Measurements from ENCODE around the gene MRPL11. TPM values are rescaled to one million over a fixed set of nuclear protein-coding genes. Genes with fewer than 3 reads are reported as not detected.

Gene MRPL11
- total RNA-seq, 5 donors from 2014 or later (not counting 1 experiment from before 2014, with no cell fraction given) = 23.5 to 29.4 (median 27.2) TPM

DNA sequence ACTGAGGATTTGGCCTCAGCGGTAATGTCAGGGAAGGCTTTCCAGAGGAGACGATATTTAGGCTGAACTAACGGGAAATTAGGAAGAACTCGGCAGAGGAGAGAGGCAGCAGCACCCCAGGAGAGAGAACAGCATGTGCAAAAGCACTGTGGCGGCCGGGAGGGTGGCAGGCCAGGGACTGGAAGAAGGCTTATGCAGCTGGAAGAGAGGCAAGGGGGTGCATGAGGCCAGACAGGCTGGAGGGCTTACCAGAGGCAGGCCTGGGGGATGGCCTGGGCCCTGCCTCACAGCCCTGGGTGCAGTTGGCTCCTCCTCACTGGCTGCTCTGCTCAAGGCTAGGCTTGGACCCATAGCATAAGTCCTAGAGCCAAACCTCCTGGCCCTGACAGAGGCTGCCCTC is 25.5 kb downstream of the MRPL11 start:
- H3K4me1 ChIP-seq (ENCODE audit: control insufficient read depth in 1 of 2, extremely low read depth in 1 of 2, insufficient read depth in 2 of 2, low read length in 2 of 2) = peaks cover 0 to 15% of the 10 kb centered on the region in 2 experiments
- no peaks in the 10 kb centered on the region for H3K36me3 ChIP-seq (ENCODE audit: control insufficient read depth in 2 of 2, extremely low read depth in 1 of 2, insufficient read depth in 1 of 2, low read length in 1 of 2)
- Mint-ChIP-seq H3K27ac (no peak overlapping the region), H3K9me3 (peaks cover 0 to 5% (median 0%) of the 10 kb centered on the region in 3 donors), H3K27me3 (peaks cover 54 to 65% of the 10 kb centered on the region in 2 donors), H3K36me3 (no peaks in the 10 kb centered on the region), H3K4me1 (peaks cover 2 to 6% (median 5%) of the 10 kb centered on the region in 3 donors), H3K4me3 (no peak overlapping the region)
- CTCF ChIA-PET = no interaction called here
- 85% methylated on average over 6 of the region's 6 CpGs for WGBS (ENCODE audit: insufficient coverage)
- no peak overlapping the region for H3K4me3 ChIP-seq (ENCODE audit: control insufficient read depth in 1 of 2, extremely low read depth in 1 of 2, low read length in 1 of 2)
- ATAC-seq (replicated peaks in 1 of 4) (no peak), DNase-seq (no peak)
- POLR2A ChIA-PET = no interaction called here
- H3K27me3 ChIP-seq (replicated peaks in 1 of 2; ENCODE audit: control insufficient read depth in 2 of 2, extremely low read depth in 1 of 2, insufficient read depth in 2 of 2, low read length in 1 of 2) = peaks cover 3 to 84% of the 10 kb centered on the region in 2 experiments
- no peak overlapping the region for H3K27ac ChIP-seq (ENCODE audit: low read length)
- H3K9me3 ChIP-seq = no peaks in the 10 kb centered on the region

DNA sequence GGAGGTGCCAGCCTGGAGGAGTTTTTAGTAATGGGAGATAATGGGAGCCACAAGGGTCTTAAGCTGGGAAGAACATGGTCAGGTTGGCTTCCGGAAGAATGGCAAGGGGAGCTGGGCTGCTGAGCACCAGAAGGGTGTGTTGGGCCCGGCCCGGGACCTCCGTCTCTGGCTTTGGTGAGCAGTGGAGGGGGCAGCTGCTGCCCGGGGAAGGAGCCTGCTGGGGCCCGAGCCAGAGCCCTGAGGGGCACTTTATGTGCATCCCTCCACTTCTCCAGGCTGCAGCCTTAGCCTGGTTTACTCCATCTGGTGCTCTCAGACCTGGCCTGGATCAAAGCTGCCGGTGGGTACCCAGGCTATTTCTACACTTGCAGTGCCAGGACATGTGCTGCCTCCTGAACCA is 26.5 kb downstream of the MRPL11 start:
- H3K36me3 ChIP-seq (ENCODE audit: control insufficient read depth in 2 of 2, extremely low read depth in 1 of 2, insufficient read depth in 1 of 2, low read length in 1 of 2) = no peaks in the 10 kb centered on the region
- Mint-ChIP-seq H3K4me1 (peaks cover 2 to 6% (median 3%) of the 10 kb centered on the region in 3 donors), H3K27me3 (peaks cover 43 to 55% of the 10 kb centered on the region in 2 donors), H3K9me3 (no peaks in the 10 kb centered on the region), H3K36me3 (no peaks in the 10 kb centered on the region), H3K4me3 (no peak overlapping the region), H3K27ac (peak overlapping the region in 1 of 2 donors; percentile 9)
- CTCF ChIA-PET = interaction anchor here in 1 of 2 donors (0.7 kb wide), 1 partner anchor 52 kb away, joined by 4 read pairs; no protein-coding TSS in a partner anchor
- DNase-seq (no peak), ATAC-seq (replicated peaks in 1 of 4) (no peak)
- H3K27ac ChIP-seq (ENCODE audit: low read length) = no peak overlapping the region
- WGBS (ENCODE audit: insufficient coverage) = 78% methylated on average over 7 of the region's 7 CpGs
- no peaks in the 10 kb centered on the region for H3K9me3 ChIP-seq
- H3K4me1 ChIP-seq (ENCODE audit: control insufficient read depth in 1 of 2, extremely low read depth in 1 of 2, insufficient read depth in 2 of 2, low read length in 2 of 2) = peaks cover 0 to 15% of the 10 kb centered on the region in 2 experiments
- POLR2A ChIA-PET = no interaction called here
- H3K4me3 ChIP-seq (ENCODE audit: control insufficient read depth in 1 of 2, extremely low read depth in 1 of 2, low read length in 1 of 2) = no peak overlapping the region
- peaks cover 3 to 78% of the 10 kb centered on the region in 2 experiments for H3K27me3 ChIP-seq (replicated peaks in 1 of 2; ENCODE audit: control insufficient read depth in 2 of 2, extremely low read depth in 1 of 2, insufficient read depth in 2 of 2, low read length in 1 of 2)

DNA sequence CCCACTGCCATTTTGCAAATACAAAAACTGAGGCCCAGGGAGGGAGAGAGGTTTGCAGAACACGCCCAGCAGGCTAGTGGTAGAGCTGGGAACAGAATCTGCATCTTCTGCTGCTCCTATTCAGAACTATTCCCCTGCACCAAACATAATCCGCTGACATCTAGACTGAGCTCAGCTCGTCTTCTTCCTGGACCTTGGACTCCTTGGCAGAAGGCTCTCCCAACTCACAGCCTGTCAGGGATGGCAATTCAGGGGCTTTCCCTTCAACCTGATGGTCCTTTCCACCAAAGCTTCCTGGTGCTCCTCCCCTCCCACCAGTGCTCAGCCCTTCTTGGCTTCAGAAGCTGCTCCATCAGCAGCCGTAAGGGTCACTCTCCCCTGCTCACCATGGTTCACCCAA is 27.3 kb downstream of the MRPL11 start:
- H3K9me3 ChIP-seq = no peaks in the 10 kb centered on the region
- DNase-seq (no peak), ATAC-seq (replicated peaks in 1 of 4) (no peak)
- H3K27ac ChIP-seq (ENCODE audit: low read length) = no peak overlapping the region
- peaks cover 3 to 71% of the 10 kb centered on the region in 2 experiments for H3K27me3 ChIP-seq (replicated peaks in 1 of 2; ENCODE audit: control insufficient read depth in 2 of 2, extremely low read depth in 1 of 2, insufficient read depth in 2 of 2, low read length in 1 of 2)
- 74% methylated on average over 3 of the region's 4 CpGs for WGBS (ENCODE audit: insufficient coverage)
- H3K36me3 ChIP-seq (ENCODE audit: control insufficient read depth in 2 of 2, extremely low read depth in 1 of 2, insufficient read depth in 1 of 2, low read length in 1 of 2) = no peaks in the 10 kb centered on the region
- peaks cover 36 to 47% of the 10 kb centered on the region in 2 donors for H3K27me3 Mint-ChIP-seq
- POLR2A ChIA-PET = no interaction called here
- H3K4me1 ChIP-seq (ENCODE audit: control insufficient read depth in 1 of 2, extremely low read depth in 1 of 2, insufficient read depth in 2 of 2, low read length in 2 of 2) = peaks cover 0 to 15% of the 10 kb centered on the region in 2 experiments
- CTCF ChIA-PET = interaction anchor here in 1 of 2 donors (1.2 kb wide), 1 partner anchor 10 kb away, joined by 3 read pairs; no protein-coding TSS in a partner anchor
- H3K27ac Mint-ChIP-seq = no peak overlapping the region
- H3K36me3 Mint-ChIP-seq = no peaks in the 10 kb centered on the region
- H3K4me3 Mint-ChIP-seq = no peak overlapping the region
- H3K9me3 Mint-ChIP-seq = no peaks in the 10 kb centered on the region
- H3K4me1 Mint-ChIP-seq = peaks cover 2 to 6% (median 3%) of the 10 kb centered on the region in 3 donors
- H3K4me3 ChIP-seq (ENCODE audit: control insufficient read depth in 1 of 2, extremely low read depth in 1 of 2, low read length in 1 of 2) = no peak overlapping the region

DNA sequence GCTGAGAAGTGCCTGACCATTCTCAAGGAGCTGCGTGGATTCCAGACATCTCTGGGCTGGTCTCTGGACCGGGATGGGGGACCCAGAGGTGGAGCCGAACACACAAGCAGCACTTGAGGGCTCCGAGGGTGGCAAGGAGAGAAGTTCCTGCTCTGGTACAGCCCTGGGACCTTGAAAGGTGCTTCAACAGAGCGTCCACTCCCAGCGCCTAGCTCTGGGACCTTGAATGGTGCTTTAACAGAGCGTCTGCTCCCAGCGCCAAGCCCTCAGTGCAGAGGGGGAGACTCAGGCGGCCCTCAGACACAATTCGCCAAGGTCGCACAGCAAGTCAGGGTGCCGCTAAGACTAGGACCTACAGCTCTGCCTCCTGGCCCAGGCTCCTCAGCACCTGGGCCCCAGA is 28.5 kb downstream of the MRPL11 start:
- H3K27ac ChIP-seq (ENCODE audit: low read length) = no peak overlapping the region
- H3K4me3 Mint-ChIP-seq = no peak overlapping the region
- H3K27me3 Mint-ChIP-seq = peaks cover 33 to 44% of the 10 kb centered on the region in 2 donors

GRCh38 chr11:66409226-66409625 is 29.4 kb downstream of the MRPL11 start:
- POLR2A ChIA-PET = no interaction called here
- ATAC-seq (replicated peaks in 1 of 4) (no peak), DNase-seq (no peak)
- Mint-ChIP-seq H3K4me3 (no peak overlapping the region), H3K9me3 (no peaks in the 10 kb centered on the region), H3K4me1 (peaks cover 2 to 6% (median 3%) of the 10 kb centered on the region in 3 donors), H3K36me3 (no peaks in the 10 kb centered on the region), H3K27ac (no peak overlapping the region), H3K27me3 (peaks cover 31 to 39% of the 10 kb centered on the region in 2 donors)
- WGBS (ENCODE audit: insufficient coverage) = 34% methylated on average over 3 of the region's 15 CpGs
- H3K27me3 ChIP-seq (replicated peaks in 1 of 2; ENCODE audit: control insufficient read depth in 2 of 2, extremely low read depth in 1 of 2, insufficient read depth in 2 of 2, low read length in 1 of 2) = peaks cover 3 to 64% of the 10 kb centered on the region in 2 experiments
- no peaks in the 10 kb centered on the region for H3K9me3 ChIP-seq
- H3K27ac ChIP-seq (ENCODE audit: low read length) = no peak overlapping the region
- H3K4me3 ChIP-seq (ENCODE audit: control insufficient read depth in 1 of 2, extremely low read depth in 1 of 2, low read length in 1 of 2) = no peak overlapping the region
- no peaks in the 10 kb centered on the region for H3K36me3 ChIP-seq (ENCODE audit: control insufficient read depth in 2 of 2, extremely low read depth in 1 of 2, insufficient read depth in 1 of 2, low read length in 1 of 2)
- H3K4me1 ChIP-seq (ENCODE audit: control insufficient read depth in 1 of 2, extremely low read depth in 1 of 2, insufficient read depth in 2 of 2, low read length in 2 of 2) = peaks cover 0 to 15% of the 10 kb centered on the region in 2 experiments
- CTCF ChIA-PET = interaction anchor here in 1 of 2 donors (0.8 to 4.3 kb wide), 6 partner anchors 30 to 271 kb away, joined by 3 to 27 read pairs (median 4); partner anchors contain the start of genes DPP3, MRPL11 and RBM4B

More for the DNA sequence above, 28.5 kb downstream of the MRPL11 start:
- Mint-ChIP-seq H3K27ac (no peak overlapping the region), H3K4me1 (peaks cover 2 to 6% (median 3%) of the 10 kb centered on the region in 3 donors), H3K9me3 (no peaks in the 10 kb centered on the region), H3K36me3 (no peaks in the 10 kb centered on the region)
- ATAC-seq (replicated peaks in 1 of 4) = no peak
- H3K36me3 ChIP-seq (ENCODE audit: control insufficient read depth in 2 of 2, extremely low read depth in 1 of 2, insufficient read depth in 1 of 2, low read length in 1 of 2) = no peaks in the 10 kb centered on the region
- CTCF ChIA-PET = interaction anchor here in 1 of 2 donors (1.2 to 1.4 kb wide), 2 partner anchors 11 to 169 kb away, joined by 3 to 4 read pairs; no protein-coding TSS in a partner anchor
- H3K27me3 ChIP-seq (replicated peaks in 1 of 2; ENCODE audit: control insufficient read depth in 2 of 2, extremely low read depth in 1 of 2, insufficient read depth in 2 of 2, low read length in 1 of 2) = peaks cover 3 to 69% of the 10 kb centered on the region in 2 experiments
- H3K4me1 ChIP-seq (ENCODE audit: control insufficient read depth in 1 of 2, extremely low read depth in 1 of 2, insufficient read depth in 2 of 2, low read length in 2 of 2) = peaks cover 0 to 15% of the 10 kb centered on the region in 2 experiments
- no peak for DNase-seq
- H3K4me3 ChIP-seq (ENCODE audit: control insufficient read depth in 1 of 2, extremely low read depth in 1 of 2, low read length in 1 of 2) = no peak overlapping the region
- 82% methylated on average over 12 of the region's 12 CpGs for WGBS (ENCODE audit: insufficient coverage)
- POLR2A ChIA-PET = no interaction called here
- no peaks in the 10 kb centered on the region for H3K9me3 ChIP-seq

DNA sequence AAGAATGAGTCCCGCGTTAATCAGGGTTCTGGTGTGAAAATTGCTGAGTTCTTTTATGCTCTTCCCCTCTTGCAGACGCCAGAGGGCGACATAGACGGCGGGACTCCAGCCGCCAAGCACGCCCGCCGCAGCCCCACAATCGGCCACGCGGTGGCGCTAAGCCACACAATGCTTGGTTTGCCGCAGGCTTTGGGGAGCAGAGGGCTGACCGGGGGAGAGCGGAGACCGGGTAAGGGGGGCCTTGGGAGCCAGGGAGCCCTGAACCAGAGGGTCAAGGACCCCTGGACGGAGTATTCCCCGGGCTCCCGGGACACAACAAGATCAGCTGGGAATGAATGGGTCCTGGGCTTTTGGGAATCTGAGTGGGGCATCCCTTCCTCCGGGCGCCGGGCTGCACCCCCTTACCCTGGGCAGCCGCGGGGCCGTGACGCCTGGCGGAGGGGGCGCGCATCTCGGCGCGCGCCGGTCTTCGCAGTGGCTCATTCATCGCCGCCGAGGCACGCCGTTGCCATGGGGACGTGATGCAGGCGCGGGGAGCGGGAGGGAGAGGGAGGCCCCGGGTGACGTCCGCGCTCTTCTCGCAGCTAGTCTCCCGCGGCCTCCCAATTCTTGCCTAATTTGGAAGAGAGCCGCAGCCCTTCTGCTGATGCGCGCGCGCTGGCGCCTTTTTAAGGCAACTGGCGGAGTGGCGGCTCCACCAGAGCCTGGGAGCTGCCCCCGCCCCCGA is 30.0 kb downstream of the MRPL11 start:
- Mint-ChIP-seq H3K27me3 (peaks cover 32 to 35% of the 10 kb centered on the region in 2 donors), H3K36me3 (no peaks in the 10 kb centered on the region), H3K27ac (no peak overlapping the region), H3K4me1 (peaks cover 2 to 6% (median 3%) of the 10 kb centered on the region in 3 donors), H3K9me3 (no peaks in the 10 kb centered on the region), H3K4me3 (peak overlapping the region; percentile 69 to 81 (median 79))
- CTCF ChIA-PET = interaction anchor here in 1 of 2 donors (0.8 to 4.3 kb wide), 6 partner anchors 30 to 271 kb away, joined by 3 to 27 read pairs (median 4); partner anchors contain the start of genes DPP3, MRPL11 and RBM4B
- Histone ChIP-seq H3K4me1 (ENCODE audit: control insufficient read depth in 1 of 2, extremely low read depth in 1 of 2, insufficient read depth in 2 of 2, low read length in 2 of 2) (peaks cover 0 to 15% of the 10 kb centered on the region in 2 experiments), H3K4me3 (ENCODE audit: control insufficient read depth in 1 of 2, extremely low read depth in 1 of 2, low read length in 1 of 2) (peak overlapping the region; percentile 21 to 49), H3K36me3 (ENCODE audit: control insufficient read depth in 2 of 2, extremely low read depth in 1 of 2, insufficient read depth in 1 of 2, low read length in 1 of 2) (no peaks in the 10 kb centered on the region), H3K27me3 (replicated peaks in 1 of 2; ENCODE audit: control insufficient read depth in 2 of 2, extremely low read depth in 1 of 2, insufficient read depth in 2 of 2, low read length in 1 of 2) (peaks cover 3 to 59% of the 10 kb centered on the region in 2 experiments), H3K9me3 (no peaks in the 10 kb centered on the region), H3K27ac (ENCODE audit: low read length) (no peak overlapping the region)
- ATAC-seq (replicated peaks in 1 of 4) = peak; percentile 88 to 93 (median 90)
- POLR2A ChIA-PET = no interaction called here
- DNase-seq = peak; percentile 74 to 97 (median 88)
- under 1% methylated on average over 51 of the region's 63 CpGs for WGBS (ENCODE audit: insufficient coverage)

Measured in T-cell (primary cell).